ENCODE measurements around the gene RASGEF1C. TPM values are rescaled to one million over a fixed set of nuclear protein-coding genes. Genes with fewer than 3 reads are reported as not detected.

RASGEF1C gene
- total and polyA plus RNA-seq, 2 of the 13 experiments (the other 11 are each of a cell fraction or from before 2014, with no cell fraction given): not detected

GRCh38 chr5:180142824-180143610 is 66.0 kb downstream of the RASGEF1C start:
- ChIA-PET POLR2A (no interaction called here), CTCF (ENCODE audit: low intra/inter-chr PET ratio, low total read pairs) (no interaction called here)
- BruUV-seq (replicated peaks): no TSS peak
- H3K27me3 ChIP-seq (ENCODE audit: control insufficient read depth in 1 of 2, insufficient read depth in 2 of 2, low read length in 2 of 2): peaks cover 10 to 58% of the 10 kb centered on the region in 2 experiments; a peak in 4 of 5 replicates
- H3K36me3 ChIP-seq (replicated peaks in 1 of 2; ENCODE audit: control insufficient read depth in 1 of 2, insufficient read depth in 2 of 2, low read length in 2 of 2): no peaks in the 10 kb centered on the region
- DNase-seq (ENCODE audit: low spot score) (no peak), ATAC-seq (no peak), FAIRE-seq (no peak)
- intact Hi-C loops (cut with micrococcal nuclease; ENCODE audit: unreplicated experiment): no loop called here
- no peak overlapping the region for H2AFZ ChIP-seq (ENCODE audit: low read length)
- no peak overlapping the region for H3K4me3 ChIP-seq (replicated peaks in 1 of 3; ENCODE audit: insufficient read depth in 1 of 3, low read depth in 2 of 3, low read length in 3 of 3)
- H3K27ac ChIP-seq (ENCODE audit: extremely low read length, insufficient read depth, low read length): no peak overlapping the region
- no peak for TF ChIP-seq ZNF496 (CRISPR knock-in tag; IDR thresholded peaks at IDR 0.05; ENCODE audit: insufficient replicate concordance)
- no peak for TF ChIP-seq CCAR2 (optimal IDR thresholded peaks at IDR 0.05; ENCODE audit: low read depth, low read length)
- TF ChIP-seq PRMT3 (CRISPR knock-in tag; IDR thresholded peaks at IDR 0.05; ENCODE audit: borderline replicate concordance, low read depth): no peak
- TF ChIP-seq DMAP1 (CRISPR knock-in tag; IDR thresholded peaks at IDR 0.05): no peak
- TF ChIP-seq PREB (CRISPR knock-in tag; IDR thresholded peaks at IDR 0.05): no peak
- TF ChIP-seq ZNF614 (CRISPR knock-in tag; IDR thresholded peaks at IDR 0.05; ENCODE audit: borderline replicate concordance): no peak
- TF ChIP-seq HOXD1 (CRISPR knock-in tag; IDR thresholded peaks at IDR 0.05): no peak
- TF ChIP-seq ZNF333 (CRISPR knock-in tag; IDR thresholded peaks at IDR 0.05; ENCODE audit: borderline replicate concordance): no peak
- TF ChIP-seq ZNF335 (CRISPR knock-in tag; IDR thresholded peaks at IDR 0.05): no peak
- TF ChIP-seq AHDC1 (CRISPR knock-in tag; IDR thresholded peaks at IDR 0.05; ENCODE audit: borderline replicate concordance): no peak
- no peak for TF ChIP-seq PRPF4 (IDR thresholded peaks at IDR 0.05; ENCODE audit: low read depth, low read length, poor library complexity, severe bottlenecking)
- TF ChIP-seq ZNF484 (CRISPR knock-in tag; IDR thresholded peaks at IDR 0.05; ENCODE audit: borderline replicate concordance, low read depth): no peak
- no peak for TF ChIP-seq ZNF652 (CRISPR knock-in tag; IDR thresholded peaks at IDR 0.05; ENCODE audit: borderline replicate concordance, low read depth)
- no peak for TF ChIP-seq ZFP90 (CRISPR knock-in tag; IDR thresholded peaks at IDR 0.05; ENCODE audit: borderline replicate concordance)
- no peak for TF ChIP-seq ERF (CRISPR knock-in tag; IDR thresholded peaks at IDR 0.05)
- TF ChIP-seq ZNF431 (CRISPR knock-in tag; IDR thresholded peaks at IDR 0.05; ENCODE audit: borderline replicate concordance, low read depth): no peak
- H3K79me2 ChIP-seq (ENCODE audit: insufficient read depth, low read length): no peaks in the 10 kb centered on the region
- WGBS (ENCODE audit: low lambda C conversion rate): 7% methylated on average over 9 of the region's 13 CpGs
- H3K4me2 ChIP-seq (ENCODE audit: low read depth, low read length): no peak overlapping the region
- in situ Hi-C loops (cut with HindIII; ENCODE audit: extremely low pct_ligation_motif_present, low pct_unique_long_range_greater_than_20kb): no loop called here
- no peaks in the 10 kb centered on the region for H3K9me3 ChIP-seq (ENCODE audit: low read length)
- no peaks in the 10 kb centered on the region for H3K4me1 ChIP-seq (ENCODE audit: insufficient read depth, low read length)
- no peaks in the 10 kb centered on the region for H4K20me1 ChIP-seq (ENCODE audit: insufficient read depth, low read length)
- no peak overlapping the region for H3K9ac ChIP-seq (ENCODE audit: insufficient read depth, low read depth, low read length)
